Right lobe of liver (tissue), 6 donors: Measurements from ENCODE around the gene MAP3K19. TPM values are rescaled to one million over a fixed set of nuclear protein-coding genes. Genes with fewer than 3 reads are reported as not detected.

Experiments
- ATAC-seq, 4 donors: fragments of 200-7000 bp; cut with Tn5 transposase; one replicate each; pipeline ENCODE4 v1.9.1; 2020; ENCODE audit warnings: mild to moderate bottlenecking in 4 of 4, moderate library complexity in 4 of 4
- DNase-seq, 3 donors: peaks; one replicate each; pipeline ENCODE4 v3.0.0-alpha.2; 2020
- H3K27ac ChIP-seq, 3 donors: fragments of 200-600 bp; one replicate each; pipeline ENCODE4 v1.8.0; 2022
- H3K27me3 ChIP-seq, 2 donors: fragments of 200-600 bp; one replicate each; pipeline ENCODE4 v1.8.0; 2022
- H3K36me3 ChIP-seq, 4 donors: fragments of 200-600 bp; sonication (generic) in 1 of 4; one replicate each; pipeline versions ENCODE4 v1.5.1 to v1.8.0; 2017 to 2022; ENCODE audit warnings: control low read depth in 1 of 4
- H3K4me1 ChIP-seq, 4 donors: fragments of 200-600 bp; sonication (generic) in 1 of 4; one replicate each; pipeline versions ENCODE4 v1.5.1 to v1.8.0; 2017 to 2022; ENCODE audit warnings: control low read depth in 1 of 4
- H3K4me3 ChIP-seq, 3 donors: fragments of 200-600 bp; one replicate each; pipeline ENCODE4 v1.8.0; 2022
- H3K9me3 ChIP-seq, 4 donors: fragments of 200-600 bp; sonication (generic) in 1 of 4; one replicate each; pipeline versions ENCODE4 v1.5.1 to v1.8.0; 2017 to 2022; ENCODE audit warnings: control low read depth in 1 of 4
- POLR2A ChIP-seq: fragments of 450-650 bp; IDR thresholded peaks from one replicate; pipeline ENCODE4 v1.6.1; 2017; ENCODE audit warnings: antibody characterized with exemption, mild to moderate bottlenecking
- WGBS: methylation state at CpG from one replicate; pipeline ENCODE4 v1.1.6; 2018; ENCODE audit warnings: low coverage, low lambda C conversion rate; ENCODE audit not compliant: insufficient coverage; ENCODE audit errors: missing lambda C conversion rate; 5-methylcytosine and 5-hydroxymethylcytosine counted together
- intact Hi-C, 2 donors: fragments of 100-400 bp; cut with DNase I; formaldehyde crosslinking; loops; one replicate each; pipeline versions ENCODE4 v1.11.2 to v1.14.1; 2022
- total RNA-seq, 6 experiments: library from RNA; depleted of rRNA in 2 of 6; stranded (reverse); fragments of >200 nt in 2 of 6; fragmentation: NEBNext Ultra II Directional in 3 of 6; extraction: Animal tissue kit (Norgen Biotek cat#: 25700) in 3 of 6; gene quantifications; one replicate each; pipeline versions ENCODE4 v1.1.0 to v1.2.4, GENCODE V29; 2016 to 2023
- TF ChIP-seq, protein P1 (sequence below), 4 donors: fragments of 200-600 bp in 3 of 4; fragments of 450-650 bp in 1 of 4; IDR thresholded peaks; one replicate each; pipeline versions ENCODE4 v1.5.1 to v1.8.0; 2016 to 2022; ENCODE audit warnings: antibody characterized with exemption in 4 of 4, mild to moderate bottlenecking in 2 of 4
- donor health status: DM: no; HTN: yes; CAD: no.
- donor health status: DM: no; HTN: no; CAD: no.
- donor health status: DM: no; HTN: no; CAD: no.
- donor health status: DM: no; HTN: yes; CAD: no.
- donor health status: DM: no; HTN: yes; CAD: no.

The MAP3K19 gene
- total RNA-seq, 6 experiments from 2014 or later, result not detected

DNA sequence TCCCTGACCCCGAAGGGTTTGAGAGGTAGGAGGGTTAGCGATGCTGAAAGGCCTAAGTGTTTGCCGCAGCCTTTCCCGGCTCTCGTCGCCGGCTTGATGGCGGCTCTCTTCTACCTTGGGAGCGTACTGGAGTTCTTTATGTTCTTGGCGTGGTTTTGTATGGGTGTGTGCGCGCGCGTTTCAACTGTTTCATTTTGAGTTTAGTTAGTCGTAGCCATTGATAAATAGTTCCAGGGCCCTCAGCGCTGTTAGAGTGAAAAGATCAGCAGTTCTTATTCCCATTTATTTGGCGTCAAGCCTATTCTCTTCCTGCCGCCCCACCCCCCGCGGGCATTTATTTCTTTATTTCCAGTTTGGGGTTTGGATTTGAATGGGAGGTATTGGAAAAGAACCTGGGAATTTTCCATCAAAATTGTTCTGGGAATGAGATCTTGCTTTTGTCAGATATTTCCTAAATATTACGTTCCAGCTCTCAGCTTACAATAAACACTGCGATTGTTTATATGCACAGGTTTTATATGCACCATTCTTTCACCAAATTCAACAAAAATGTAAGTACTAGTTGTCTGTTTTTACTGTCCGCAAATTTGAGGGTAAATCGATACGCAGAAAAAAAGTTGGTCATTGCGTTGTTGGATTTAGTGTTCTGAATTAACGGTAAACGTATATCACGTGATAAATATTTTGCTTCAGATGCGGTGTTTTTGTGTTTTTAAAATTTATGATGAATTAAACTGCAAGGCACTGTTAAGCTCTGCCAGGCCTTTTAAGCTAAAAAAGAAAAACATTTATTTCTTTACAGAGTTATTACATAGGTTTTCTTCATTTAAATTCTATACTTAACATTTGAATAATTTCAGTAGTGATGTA, 127.7 kb downstream of the MAP3K19 start:
- intact Hi-C loops, result no loop called here
- H3K27me3 ChIP-seq, result no peaks in the 10 kb centered on the region
- DNase-seq, result peak in 1 of 3 donors; percentile 31
- peak overlapping the region; percentile 94 to 96 (median 96) for H3K27ac ChIP-seq
- H3K4me1 ChIP-seq, result peaks cover 0 to 46% (median 9%) of the 10 kb centered on the region in 4 donors
- TF ChIP-seq POLR2A, result no peak
- TF ChIP-seq, protein P1, sequence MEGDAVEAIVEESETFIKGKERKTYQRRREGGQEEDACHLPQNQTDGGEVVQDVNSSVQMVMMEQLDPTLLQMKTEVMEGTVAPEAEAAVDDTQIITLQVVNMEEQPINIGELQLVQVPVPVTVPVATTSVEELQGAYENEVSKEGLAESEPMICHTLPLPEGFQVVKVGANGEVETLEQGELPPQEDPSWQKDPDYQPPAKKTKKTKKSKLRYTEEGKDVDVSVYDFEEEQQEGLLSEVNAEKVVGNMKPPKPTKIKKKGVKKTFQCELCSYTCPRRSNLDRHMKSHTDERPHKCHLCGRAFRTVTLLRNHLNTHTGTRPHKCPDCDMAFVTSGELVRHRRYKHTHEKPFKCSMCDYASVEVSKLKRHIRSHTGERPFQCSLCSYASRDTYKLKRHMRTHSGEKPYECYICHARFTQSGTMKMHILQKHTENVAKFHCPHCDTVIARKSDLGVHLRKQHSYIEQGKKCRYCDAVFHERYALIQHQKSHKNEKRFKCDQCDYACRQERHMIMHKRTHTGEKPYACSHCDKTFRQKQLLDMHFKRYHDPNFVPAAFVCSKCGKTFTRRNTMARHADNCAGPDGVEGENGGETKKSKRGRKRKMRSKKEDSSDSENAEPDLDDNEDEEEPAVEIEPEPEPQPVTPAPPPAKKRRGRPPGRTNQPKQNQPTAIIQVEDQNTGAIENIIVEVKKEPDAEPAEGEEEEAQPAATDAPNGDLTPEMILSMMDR (IDR thresholded peaks at IDR 0.05), result no peak
- H3K9me3 ChIP-seq, result no peaks in the 10 kb centered on the region
- WGBS, result under 1% methylated on average over 21 of the region's 30 CpGs
- ATAC-seq, result peak in 3 of 4 donors; percentile 0 to 2 (median 0)
- no peaks in the 10 kb centered on the region for H3K36me3 ChIP-seq
- H3K4me3 ChIP-seq, result peak overlapping the region; percentile 85 to 98 (median 88)

DNA sequence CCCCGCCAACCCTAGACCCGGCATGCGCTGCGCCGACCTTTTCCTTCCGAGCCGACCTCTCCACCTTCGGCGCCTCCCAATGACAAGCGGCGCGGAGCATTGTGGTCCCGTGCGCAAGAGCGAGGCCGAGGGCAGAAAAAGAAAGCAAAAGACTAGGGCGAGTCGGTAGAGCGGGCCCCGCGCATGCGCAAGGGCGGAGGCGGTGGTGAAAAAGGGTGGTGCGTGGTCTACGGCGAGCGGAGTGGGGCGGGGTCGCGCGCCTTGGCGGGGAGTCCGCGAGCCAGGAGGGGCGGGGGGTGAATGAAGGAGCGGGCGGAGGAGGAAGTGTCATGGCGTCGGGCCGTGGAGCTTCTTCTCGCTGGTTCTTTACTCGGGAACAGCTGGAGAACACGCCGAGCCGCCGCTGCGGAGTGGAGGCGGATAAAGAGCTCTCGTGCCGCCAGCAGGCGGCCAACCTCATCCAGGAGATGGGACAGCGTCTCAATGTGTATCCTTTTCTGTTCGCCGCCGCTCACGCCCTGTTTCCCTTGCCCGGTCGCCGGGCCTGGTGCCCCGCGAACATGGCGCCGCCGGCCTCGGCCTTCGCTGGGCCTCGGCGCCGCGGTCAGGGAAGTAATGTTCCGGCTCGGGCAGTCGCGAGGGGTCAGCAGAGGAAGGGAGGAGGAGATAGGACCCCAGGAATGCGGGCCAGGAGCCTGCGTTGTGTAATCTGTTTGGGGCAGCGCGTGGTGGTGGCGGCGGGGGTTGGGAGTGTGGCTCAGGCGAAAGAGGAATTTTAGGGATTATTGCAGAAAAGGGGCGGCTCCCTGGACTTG, 128.5 kb downstream of the MAP3K19 start, which contains the start of gene CCNT2:
Gene CCNT2, plus strand, starts transcription at position 297 of the 815 bp plus-strand sequence. Its CDS starts 33 bp downstream, at position 330.
- 0% methylated on average over 32 of the region's 83 CpGs for WGBS
- peaks cover 0 to 40% (median 9%) of the 10 kb centered on the region in 4 donors for H3K4me1 ChIP-seq
- intact Hi-C loops, result no loop called here
- peak; percentile 99 to 100 (median 99) for DNase-seq
- no peaks in the 10 kb centered on the region for H3K9me3 ChIP-seq
- H3K27ac ChIP-seq, result peak within 1 kb of the TSS; percentile 94 to 96 (median 96)
- peak; percentile 87 to 94 (median 89) for ATAC-seq
- H3K4me3 ChIP-seq, result peak within 1 kb of the TSS; percentile 85 to 98 (median 88)
- H3K36me3 ChIP-seq, result no peaks in the 10 kb centered on the region
- TF ChIP-seq, protein P1 (IDR thresholded peaks at IDR 0.05), result no peak
- peak; percentile 48 for TF ChIP-seq POLR2A
- H3K27me3 ChIP-seq, result no peaks in the 10 kb centered on the region

DNA sequence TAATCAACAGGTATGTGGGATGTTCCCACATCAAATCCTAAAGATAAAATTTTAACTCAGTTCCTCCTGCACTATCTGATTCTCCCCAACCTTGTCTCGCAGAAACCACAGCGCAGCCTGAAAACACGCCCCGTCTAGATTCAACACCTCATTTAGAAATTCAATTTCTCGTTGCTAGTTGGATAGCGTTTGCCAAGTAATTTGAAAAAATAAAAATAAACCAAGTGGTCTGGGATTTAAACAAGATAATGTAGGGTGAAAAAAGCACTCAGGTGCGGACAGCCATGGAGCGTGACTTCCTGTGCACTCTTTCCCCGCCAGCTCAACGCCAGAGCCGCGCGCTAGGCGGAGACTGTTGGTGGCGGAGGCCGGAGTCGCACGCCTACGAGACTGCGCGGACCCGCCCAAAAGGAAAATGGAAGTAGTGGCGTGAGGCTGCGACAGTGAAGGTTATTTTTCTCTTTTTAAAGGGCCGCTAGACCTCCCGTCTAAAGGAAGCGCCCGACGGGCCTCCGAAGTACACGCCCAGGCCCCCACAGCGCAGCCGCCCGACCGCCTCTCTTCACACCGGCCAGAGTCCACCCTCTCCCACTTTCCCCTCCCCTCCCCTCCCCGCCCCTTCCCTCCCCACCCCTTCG, 129.2 kb downstream of the MAP3K19 start:
- peak; percentile 97 for TF ChIP-seq POLR2A
- TF ChIP-seq, protein P1 (IDR thresholded peaks at IDR 0.05), result peak; percentile 22 to 41 (median 32)
- WGBS, result 1% methylated on average over 23 of the region's 38 CpGs
- intact Hi-C loops, result no loop called here
- DNase-seq (no peak), ATAC-seq (peak; percentile 76 to 85 (median 78))
- Histone ChIP-seq H3K36me3 (no peaks in the 10 kb centered on the region), H3K9me3 (no peaks in the 10 kb centered on the region), H3K4me1 (peaks cover 0 to 33% (median 9%) of the 10 kb centered on the region in 4 donors), H3K27ac (peak overlapping the region; percentile 85 to 94 (median 88)), H3K27me3 (no peaks in the 10 kb centered on the region), H3K4me3 (peak overlapping the region; percentile 43 to 64 (median 61))

DNA sequence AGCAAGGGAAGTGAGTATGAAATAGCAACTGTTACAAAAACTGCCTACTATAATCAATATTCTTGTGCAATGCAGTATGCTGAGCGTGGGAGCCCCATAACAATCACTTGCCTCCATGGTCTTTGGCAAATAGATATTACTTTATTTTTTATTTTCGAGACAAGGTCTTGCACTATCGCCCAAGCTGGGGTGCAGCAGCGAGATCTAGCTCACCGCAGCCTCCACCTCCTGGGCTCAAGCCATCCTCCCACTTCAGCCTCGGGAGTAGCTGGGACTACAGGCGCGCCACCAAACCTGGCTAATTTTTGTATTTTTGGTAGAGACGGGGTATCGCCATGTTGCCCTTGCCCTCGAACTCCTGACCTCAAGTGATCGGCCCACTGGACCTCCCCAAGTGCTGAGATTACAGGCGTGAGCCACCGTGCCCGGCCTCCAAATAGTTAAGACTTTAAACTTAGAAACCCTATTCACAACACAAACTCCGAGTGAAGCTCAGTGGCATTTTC, 129.8 kb downstream of the MAP3K19 start:
- ATAC-seq, result peak in 2 of 4 donors; percentile 0 to 1
- intact Hi-C loops, result no loop called here

More for the DNA sequence above, 129.8 kb downstream of the MAP3K19 start:
- Histone ChIP-seq H3K27me3 (no peaks in the 10 kb centered on the region), H3K4me1 (peaks cover 0 to 27% (median 9%) of the 10 kb centered on the region in 4 donors), H3K27ac (peak overlapping the region; percentile 85 to 94 (median 88)), H3K4me3 (peak overlapping the region; percentile 43 to 64 (median 61)), H3K9me3 (no peaks in the 10 kb centered on the region), H3K36me3 (no peaks in the 10 kb centered on the region)
- peak; percentile 24 to 57 (median 50) for DNase-seq
- TF ChIP-seq POLR2A, result no peak
- TF ChIP-seq, protein P1 (IDR thresholded peaks at IDR 0.05), result no peak
- 8% methylated on average over 10 of the region's 16 CpGs for WGBS
